CD4-positive, alpha-beta T cell (primary cell): ENCODE measurements around the gene PIK3C2B. TPM values are rescaled to one million over a fixed set of nuclear protein-coding genes. Genes with fewer than 3 reads are reported as not detected.

ENCODE experiments used
- ATAC-seq: fragments of 200-7000 bp; cut with Tn5 transposase; one replicate; pipeline ENCODE4 v1.10.0; 2022; ENCODE audit warnings: mild to moderate bottlenecking; ENCODE audit not compliant: poor library complexity
- CTCF ChIA-PET: fragments of 350-600 bp; sonication (Branson Sonifier 250); formaldehyde crosslinking; loops from one replicate; lab custom pipeline; 2021; ENCODE audit warnings: antibody characterized with exemption, inconsistent platforms; lab: Charles Lee
- POLR2A ChIA-PET: fragments of 350-600 bp; sonication (Branson Sonifier 250); formaldehyde crosslinking; loops from one replicate; lab custom pipeline; 2021; ENCODE audit warnings: antibody characterized with exemption, inconsistent platforms; lab: Charles Lee
- DNase-seq, 14 experiments: peaks; one replicate each; pipeline ENCODE4 v3.0.0-alpha.2; 2013 to 2020; ENCODE audit warnings: mixed read lengths in 2 of 14
- H3K27ac ChIP-seq, 2 donors: one replicate each; pipeline versions ENCODE4 v1.5.1 to v1.7.0; 2013; ENCODE audit warnings: low read length in 2 of 2, low read depth in 1 of 2, mild to moderate bottlenecking in 1 of 2
- H3K27me3 ChIP-seq, 2 experiments: 1 replicate in 1 of 2; 2 replicates in 1 of 2; pipeline versions ENCODE4 v1.6.1 to v1.7.0; 2013; ENCODE audit warnings: low read length in 2 of 2, control low read depth in 1 of 2, mild to moderate bottlenecking in 1 of 2, moderate library complexity in 1 of 2; ENCODE audit not compliant: insufficient read depth in 2 of 2, control insufficient read depth in 1 of 2
- H3K36me3 ChIP-seq: one replicate; pipeline ENCODE4 v1.6.1; 2013; ENCODE audit warnings: low read length, control low read depth; ENCODE audit not compliant: insufficient read depth
- H3K4me1 ChIP-seq: one replicate; pipeline ENCODE4 v1.6.1; 2013; ENCODE audit warnings: low read length, control low read depth; ENCODE audit not compliant: insufficient read depth
- H3K4me3 ChIP-seq: one replicate; pipeline ENCODE4 v1.5.1; 2013; ENCODE audit warnings: mild to moderate bottlenecking, low read length, moderate library complexity
- H3K9me3 ChIP-seq, 2 experiments: 1 replicate in 1 of 2; 2 replicates in 1 of 2; pipeline versions ENCODE4 v1.6.1 to v1.7.0; 2013; ENCODE audit warnings: low read length in 2 of 2, mild to moderate bottlenecking in 2 of 2, control low read depth in 1 of 2, moderate library complexity in 1 of 2; ENCODE audit not compliant: control insufficient read depth in 1 of 2, insufficient read depth in 1 of 2
- H3K27ac Mint-ChIP-seq: one replicate; pipeline ENCODE4 v1.8.0; 2020; ENCODE audit warnings: mixed read lengths
- H3K27me3 Mint-ChIP-seq: one replicate; pipeline ENCODE4 v1.8.0; 2021; ENCODE audit warnings: mixed read lengths
- H3K36me3 Mint-ChIP-seq: one replicate; pipeline ENCODE4 v1.8.0; 2021; ENCODE audit warnings: low read depth, mixed read lengths
- H3K4me1 Mint-ChIP-seq: one replicate; pipeline ENCODE4 v1.8.0; 2021; ENCODE audit warnings: low read depth, mixed read lengths
- H3K4me3 Mint-ChIP-seq: one replicate; pipeline ENCODE4 v1.8.0; 2020; ENCODE audit warnings: mild to moderate bottlenecking, mixed read lengths
- H3K9me3 Mint-ChIP-seq: one replicate; pipeline ENCODE4 v1.8.0; 2020; ENCODE audit warnings: mixed read lengths
- intact Hi-C, 2 experiments: fragments of 100-400 bp; cut with DNase I in 1 of 2; cut with micrococcal nuclease in 1 of 2; formaldehyde crosslinking; loops; one replicate each; pipeline versions ENCODE4 v1.15.1 to v1.9.0; 2023 to 2025; cut with DNase I, micrococcal nuclease
- total RNA-seq, 174 experiments: library from RNA in 2 of 174; stranded (reverse) in 2 of 174; gene quantifications; one replicate each; pipeline ENCODE4 v1.2.3 and lab custom pipeline; 2021 to 2026
- TF ChIP-seq, protein P1 (sequence below): fragments of 200-600 bp; IDR thresholded peaks from one replicate; pipeline ENCODE4 v1.8.0; 2022; ENCODE audit warnings: antibody characterized with exemption, mild to moderate bottlenecking

Gene PIK3C2B
- total RNA-seq, 2 experiments from 2014 or later = 25.5 to 27.1 TPM

GRCh38 chr1:204511366-204511765, 16.8 kb upstream of the PIK3C2B start:
- H3K27me3 Mint-ChIP-seq = peaks cover 8% of the 10 kb centered on the region
- no peak for ATAC-seq
- POLR2A ChIA-PET = no interaction called here

DNA sequence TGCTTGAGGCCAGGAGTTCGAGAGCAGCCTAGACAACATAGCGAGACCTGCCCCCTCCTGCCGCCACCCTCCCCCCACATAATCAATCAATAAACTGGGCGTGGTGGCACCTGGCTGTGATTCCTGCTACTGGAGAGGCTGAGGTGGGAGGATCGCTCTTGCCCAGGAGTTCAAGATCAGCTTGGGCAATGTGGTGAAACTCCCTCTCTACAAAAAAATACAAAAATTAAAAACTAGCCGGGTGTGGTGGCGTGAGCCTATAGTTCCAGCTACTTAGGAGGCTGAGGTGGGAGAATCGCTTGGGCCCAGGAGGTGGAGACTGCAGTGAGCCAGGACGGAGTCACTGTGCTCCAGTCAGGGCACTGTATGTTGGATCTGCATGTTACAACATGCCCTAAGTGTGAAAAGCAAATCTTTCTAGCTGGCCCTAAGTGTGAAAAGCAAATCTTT, 14.6 kb upstream of the PIK3C2B start:
- POLR2A ChIA-PET = interaction anchor here (4.8 to 7.5 kb wide), 2 partner anchors 8 to 14 kb away, joined by 79 to 262 read pairs; partner anchors contain the start of genes MDM4 and PIK3C2B
- H3K4me1 ChIP-seq = peaks cover 43% of the 10 kb centered on the region

More at GRCh38 chr1:204511366-204511765, 16.8 kb upstream of the PIK3C2B start:
- Histone ChIP-seq H3K4me1 (peaks cover 56% of the 10 kb centered on the region), H3K27me3 (no peaks in the 10 kb centered on the region), H3K9me3 (no peaks in the 10 kb centered on the region), H3K4me3 (no peak overlapping the region), H3K36me3 (no peaks in the 10 kb centered on the region), H3K27ac (peak overlapping the region in 1 of 2 donors; percentile 25)
- CTCF ChIA-PET = no interaction called here
- TF ChIP-seq, protein P1, sequence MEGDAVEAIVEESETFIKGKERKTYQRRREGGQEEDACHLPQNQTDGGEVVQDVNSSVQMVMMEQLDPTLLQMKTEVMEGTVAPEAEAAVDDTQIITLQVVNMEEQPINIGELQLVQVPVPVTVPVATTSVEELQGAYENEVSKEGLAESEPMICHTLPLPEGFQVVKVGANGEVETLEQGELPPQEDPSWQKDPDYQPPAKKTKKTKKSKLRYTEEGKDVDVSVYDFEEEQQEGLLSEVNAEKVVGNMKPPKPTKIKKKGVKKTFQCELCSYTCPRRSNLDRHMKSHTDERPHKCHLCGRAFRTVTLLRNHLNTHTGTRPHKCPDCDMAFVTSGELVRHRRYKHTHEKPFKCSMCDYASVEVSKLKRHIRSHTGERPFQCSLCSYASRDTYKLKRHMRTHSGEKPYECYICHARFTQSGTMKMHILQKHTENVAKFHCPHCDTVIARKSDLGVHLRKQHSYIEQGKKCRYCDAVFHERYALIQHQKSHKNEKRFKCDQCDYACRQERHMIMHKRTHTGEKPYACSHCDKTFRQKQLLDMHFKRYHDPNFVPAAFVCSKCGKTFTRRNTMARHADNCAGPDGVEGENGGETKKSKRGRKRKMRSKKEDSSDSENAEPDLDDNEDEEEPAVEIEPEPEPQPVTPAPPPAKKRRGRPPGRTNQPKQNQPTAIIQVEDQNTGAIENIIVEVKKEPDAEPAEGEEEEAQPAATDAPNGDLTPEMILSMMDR = no peak
- Mint-ChIP-seq H3K27ac (peak overlapping the region; percentile 98), H3K9me3 (peaks cover 5% of the 10 kb centered on the region), H3K36me3 (peaks cover 16% of the 10 kb centered on the region), H3K4me3 (peak overlapping the region; percentile 21), H3K4me1 (peaks cover 61% of the 10 kb centered on the region)
- intact Hi-C loops = no loop called here
- peak in 2 of 14 experiments; percentile 60 to 72 for DNase-seq

DNA sequence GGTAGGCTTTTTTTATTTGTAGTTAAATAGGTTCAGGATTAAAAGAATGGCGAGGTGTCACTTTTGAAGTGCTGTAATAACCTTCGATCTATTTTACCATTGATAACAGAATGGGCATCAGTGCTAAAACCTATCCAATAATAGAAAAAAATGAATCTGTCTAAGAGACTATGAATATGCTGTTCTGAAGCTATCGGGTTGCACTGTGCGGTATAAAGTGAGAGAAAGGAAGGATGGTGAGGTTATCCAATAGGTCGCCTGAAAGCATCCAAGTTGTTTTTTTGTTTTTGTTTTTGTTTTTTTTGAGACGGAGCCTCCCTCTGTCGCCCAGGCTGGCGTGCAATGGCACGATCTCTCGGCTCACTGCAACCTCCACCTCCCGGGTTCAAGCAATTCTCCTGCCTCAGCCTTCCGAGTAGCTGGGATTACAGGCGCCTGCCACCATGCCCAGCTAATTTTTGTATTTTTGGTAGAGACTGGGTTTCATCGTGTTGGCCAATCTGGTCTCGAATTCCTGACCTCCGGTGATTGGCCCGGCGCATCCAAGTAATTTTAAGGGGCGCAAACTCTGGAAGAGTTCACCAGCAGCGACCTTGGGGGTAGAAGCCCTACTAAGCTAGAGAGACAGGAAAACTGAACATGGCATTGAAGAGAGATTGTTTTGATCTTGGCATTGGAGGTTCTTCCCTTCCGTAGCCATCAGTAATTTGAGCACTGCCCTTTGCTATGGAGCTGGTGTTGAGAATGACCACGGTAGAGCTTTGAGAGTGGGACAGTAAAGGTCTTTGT, 12.9 kb upstream of the PIK3C2B start:
- H3K9me3 ChIP-seq = no peaks in the 10 kb centered on the region
- peak in 4 of 14 experiments; percentile 19 to 69 (median 66) for DNase-seq
- peak overlapping the region; percentile 91 for H3K4me3 Mint-ChIP-seq
- H3K4me1 ChIP-seq = peaks cover 27% of the 10 kb centered on the region
- TF ChIP-seq, protein P1 = no peak
- intact Hi-C loops = loop anchor here (1.0 to 10.0 kb wide), 5 partner anchors 9 to 297 kb away; partner anchors contain the start of gene MDM4 (in 1 of the 2)
- peaks cover 59% of the 10 kb centered on the region for H3K4me1 Mint-ChIP-seq
- peaks cover 15% of the 10 kb centered on the region for H3K27me3 Mint-ChIP-seq
- peaks cover 24% of the 10 kb centered on the region for H3K36me3 Mint-ChIP-seq
- peak; percentile 27 for ATAC-seq
- peaks cover 5% of the 10 kb centered on the region for H3K9me3 Mint-ChIP-seq
- CTCF ChIA-PET = interaction anchor here (1.8 to 12.5 kb wide), 8 partner anchors 14 to 109 kb away, joined by 6 to 218 read pairs (median 9); partner anchors contain the start of gene PIK3C2B
- POLR2A ChIA-PET = interaction anchor here (0.6 to 7.5 kb wide), 26 partner anchors 8 to 1182 kb away, joined by 3 to 262 read pairs (median 5); partner anchors contain the start of genes MDM4, PIK3C2B and RBBP5
- no peaks in the 10 kb centered on the region for H3K36me3 ChIP-seq
- peak overlapping the region; percentile 61 for H3K4me3 ChIP-seq
- peak overlapping the region; percentile 86 to 93 for H3K27ac ChIP-seq
- H3K27me3 ChIP-seq = no peaks in the 10 kb centered on the region
- peak overlapping the region; percentile 99 for H3K27ac Mint-ChIP-seq

More for the DNA sequence above, 14.6 kb upstream of the PIK3C2B start:
- CTCF ChIA-PET = interaction anchor here (0.6 to 1.5 kb wide), 2 partner anchors 29 to 57 kb away, joined by 3 to 4 read pairs; no protein-coding TSS in a partner anchor
- Histone ChIP-seq H3K36me3 (no peaks in the 10 kb centered on the region), H3K27me3 (no peaks in the 10 kb centered on the region), H3K9me3 (no peaks in the 10 kb centered on the region), H3K4me3 (no peak overlapping the region), H3K27ac (no peak overlapping the region)
- H3K36me3 Mint-ChIP-seq = peaks cover 26% of the 10 kb centered on the region
- DNase-seq (no peak), ATAC-seq (no peak)
- H3K4me3 Mint-ChIP-seq = no peak overlapping the region
- H3K4me1 Mint-ChIP-seq = peaks cover 61% of the 10 kb centered on the region
- intact Hi-C loops = loop anchor here in 1 of 2 experiments (5.0 to 10.0 kb wide), 2 partner anchors 33 to 296 kb away; no protein-coding TSS in a partner anchor
- TF ChIP-seq, protein P1 = no peak
- H3K27ac Mint-ChIP-seq = peak overlapping the region; percentile 99
- peaks cover 5% of the 10 kb centered on the region for H3K9me3 Mint-ChIP-seq
- peaks cover 12% of the 10 kb centered on the region for H3K27me3 Mint-ChIP-seq
